Peyer's patch (tissue), 4 donors: ENCODE measurements around the gene HS6ST2.

Source experiments
- CTCF ChIP-seq, 6 experiments: fragments of 450-650 bp in 4 of 6; fragments of 200-600 bp in 2 of 6; sonication (generic) in 1 of 6; IDR thresholded peaks; one replicate each; pipeline ENCODE4 v1.5.1; 2017 to 2019; ENCODE audit warnings: antibody characterized with exemption in 6 of 6, mild to moderate bottlenecking in 3 of 6, moderate library complexity in 1 of 6
- POLR2A ChIP-seq, 2 donors: fragments of 450-650 bp; IDR thresholded peaks; one replicate each; pipeline ENCODE4 v1.5.1; 2017; ENCODE audit warnings: antibody characterized with exemption in 2 of 2, mild to moderate bottlenecking in 2 of 2, moderate library complexity in 2 of 2

- TF ChIP-seq CTCF (IDR thresholded peaks at IDR 0.05) (no peak), POLR2A (IDR thresholded peaks at IDR 0.05) (no peak)
These were observed 344.1 kb downstream of the HS6ST2 start for GRCh38 chrX:132614297-132614696.
